Thyroid gland (tissue), 4 donors: ENCODE results near the gene LYRM1.

ENCODE experiments used
- CTCF ChIP-seq, 6 experiments: fragments of 200-600 bp in 3 of 6; fragments of 450-650 bp in 3 of 6; sonication (generic) in 3 of 6; IDR thresholded peaks; one replicate each; pipeline ENCODE4 v1.5.1; 2016 to 2019; ENCODE audit warnings: antibody characterized with exemption in 6 of 6, mild to moderate bottlenecking in 2 of 6, inconsistent platforms in 1 of 6, moderate library complexity in 1 of 6
- POLR2A ChIP-seq, 2 donors: fragments of 450-650 bp; IDR thresholded peaks; one replicate each; pipeline ENCODE4 v1.6.1; 2017; ENCODE audit warnings: antibody characterized with exemption in 2 of 2, mild to moderate bottlenecking in 2 of 2, moderate library complexity in 1 of 2

- TF ChIP-seq CTCF (IDR thresholded peaks at IDR 0.05): no peak
- no peak for TF ChIP-seq POLR2A (IDR thresholded peaks at IDR 0.05)
These were observed 37.2 kb downstream of the LYRM1 start for GRCh38 chr16:20937736-20938135.
